Cardiac fibroblast (primary cell): ENCODE data around the gene PCDHB8.
"Not testable (repeated sequence)": the region's sequence is repeated elsewhere in the genome, so short reads cannot be mapped to it uniquely, and the experiment has no call there.

Experiments
- DNase-seq, 2 donors: peaks; one replicate each; pipeline versions ENCODE4 v3.0.0 to v3.0.0-alpha.2; 2010; ENCODE audit warnings: low read depth in 2 of 2
- H3K4me3 ChIP-seq, 2 donors: replicated peaks in 1 of 2; 1 replicate in 1 of 2; 2 replicates in 1 of 2; pipeline ENCODE4 v1.5.1; 2011; ENCODE audit warnings: low read depth in 2 of 2, low read length in 2 of 2, mild to moderate bottlenecking in 2 of 2, moderate library complexity in 1 of 2
- CTCF ChIP-seq: IDR thresholded peaks from one replicate; pipeline ENCODE4 v1.5.1; 2011; ENCODE audit warnings: low read depth, mild to moderate bottlenecking, low read length, inconsistent platforms

Gene PCDHB8

GRCh38 chr5:141223112-141223783 lies 45.7 kb downstream of the PCDHB8 start, which contains the start of gene PCDHB14:
PCDHB14 (plus strand) TSS chr5:141223343; CDS start chr5:141223506, 163 bp downstream.
- peak within 1 kb of the TSS; percentile 1 to 8 for H3K4me3 ChIP-seq
- TF ChIP-seq CTCF: peak; percentile 6
- DNase-seq: peak; percentile 39 to 41

- not testable (repeated sequence) for H3K4me3 ChIP-seq, DNase-seq
These were observed 47.3 kb downstream of the PCDHB8 start for GRCh38 chr5:141224844-141225243.

- not testable (repeated sequence) for DNase-seq, H3K4me3 ChIP-seq
These were observed 47.8 kb downstream of the PCDHB8 start for GRCh38 chr5:141225421-141225820.
